Embryonic facial prominence (tissue), 1 donor: ENCODE results near the gene BCL2.

ENCODE experiments used
- DNase-seq: peaks from one replicate; pipeline ENCODE4 v3.0.0-alpha.2; 2016; ENCODE audit errors: extremely low spot score

Gene BCL2

DNA sequence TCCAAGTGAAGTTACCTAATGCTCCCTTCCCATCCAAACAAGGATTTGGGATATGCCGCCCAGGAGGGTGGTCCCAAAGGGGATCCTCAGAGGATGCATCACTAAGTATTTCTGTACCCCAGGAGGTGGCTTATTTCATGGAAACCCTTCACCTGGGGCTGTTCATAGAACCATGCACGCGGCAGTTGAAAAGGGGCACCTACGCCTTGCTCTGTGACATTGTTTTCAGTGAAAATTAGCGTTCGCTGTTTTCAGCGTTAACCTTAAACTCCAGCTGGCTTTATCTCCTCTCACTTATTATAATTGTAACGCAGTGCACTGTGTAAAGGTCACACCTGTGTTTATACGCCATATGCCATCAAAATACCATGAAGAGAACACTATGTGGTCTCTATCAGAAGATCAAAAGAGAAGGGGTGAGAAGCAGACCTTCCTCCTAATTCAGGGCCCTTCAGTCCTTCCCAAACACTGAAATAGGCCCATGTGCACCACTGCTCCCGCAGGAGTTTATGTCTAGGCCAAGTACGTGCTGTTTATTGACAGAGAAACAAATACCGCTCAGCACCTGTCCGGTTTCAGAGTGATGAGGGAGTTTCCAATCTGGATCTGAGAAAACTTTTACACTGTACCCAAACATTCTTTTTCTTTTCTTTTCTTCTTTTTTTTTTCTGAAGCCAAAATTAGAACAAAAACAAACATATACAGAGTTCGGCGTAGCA is 162.1 kb downstream of the BCL2 start:
- DNase-seq = no peak

DNA sequence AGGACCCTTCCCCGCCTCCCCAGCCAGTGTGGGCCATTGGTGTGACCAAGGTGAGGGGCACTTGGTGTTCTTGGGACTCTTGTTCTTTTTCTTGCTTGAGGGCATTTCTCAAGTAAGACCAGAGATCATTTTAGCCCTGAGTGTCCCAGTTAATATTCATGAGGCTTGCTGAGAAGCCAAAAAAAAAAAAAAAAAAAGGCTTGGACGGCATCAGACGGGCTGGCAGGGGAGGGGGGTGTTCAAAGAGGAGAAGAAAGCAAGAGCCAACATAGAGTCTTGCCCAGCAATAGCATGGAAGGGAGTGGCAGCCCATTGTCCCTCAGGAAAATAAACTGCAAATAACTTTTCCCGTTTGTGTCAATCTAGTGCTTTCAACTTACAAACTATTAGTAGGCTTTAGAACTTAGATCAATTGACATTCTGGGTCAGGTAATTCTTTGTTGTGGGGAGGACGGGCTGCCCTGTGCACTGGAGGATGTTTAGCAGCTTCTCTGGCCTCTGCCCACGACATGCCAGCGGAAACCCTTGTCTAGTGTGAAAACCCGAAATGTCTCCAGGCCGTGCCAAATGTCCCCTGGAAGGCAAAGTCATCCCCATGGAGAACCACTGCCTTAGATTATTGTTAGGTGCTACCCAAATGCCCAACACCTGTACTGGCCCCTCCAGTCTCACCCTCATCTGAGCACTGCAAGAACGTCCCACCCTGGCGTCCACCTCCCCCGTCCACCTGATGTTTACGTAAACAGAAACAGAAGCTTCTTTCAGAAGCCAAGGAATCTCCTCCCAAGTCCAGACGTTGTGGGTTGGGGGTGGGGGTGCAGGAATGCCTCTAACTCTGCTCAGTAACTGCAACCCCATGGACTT is 163.4 kb downstream of the BCL2 start:
- no peak for DNase-seq

DNA sequence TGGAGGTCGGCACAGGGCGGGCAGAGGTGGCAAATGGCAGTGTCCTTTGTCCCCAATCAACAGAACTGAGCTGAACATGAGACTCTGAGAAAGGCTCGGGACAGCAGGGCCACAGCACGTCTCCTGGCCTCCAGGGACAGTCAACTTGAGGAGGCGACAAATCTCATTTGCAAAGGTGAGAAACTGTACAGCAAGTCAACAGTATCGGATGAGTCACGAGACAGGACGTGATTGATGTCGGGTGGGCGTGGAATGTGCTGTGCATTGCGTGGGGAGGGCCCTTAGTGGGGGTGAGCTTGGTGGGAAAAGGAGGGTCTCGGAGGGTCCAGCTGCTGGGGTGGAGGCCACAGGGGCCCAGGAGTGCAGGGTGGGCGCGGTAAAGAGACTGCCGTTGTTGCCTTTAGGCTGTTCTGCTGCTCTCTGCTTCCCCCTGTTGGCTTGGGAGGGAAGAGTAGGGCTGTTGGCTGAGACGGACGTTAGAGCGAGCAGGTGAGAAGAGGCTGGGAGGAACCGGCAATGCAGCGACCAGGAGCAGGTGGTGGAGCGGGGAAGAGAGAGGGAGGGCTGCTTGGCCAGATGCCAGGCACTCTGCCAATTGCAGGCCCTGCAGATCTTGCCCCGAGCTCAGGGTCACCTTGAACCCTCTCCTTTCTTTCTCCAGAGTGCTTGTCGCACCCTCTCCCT is 164.3 kb downstream of the BCL2 start:
- no peak for DNase-seq

DNA sequence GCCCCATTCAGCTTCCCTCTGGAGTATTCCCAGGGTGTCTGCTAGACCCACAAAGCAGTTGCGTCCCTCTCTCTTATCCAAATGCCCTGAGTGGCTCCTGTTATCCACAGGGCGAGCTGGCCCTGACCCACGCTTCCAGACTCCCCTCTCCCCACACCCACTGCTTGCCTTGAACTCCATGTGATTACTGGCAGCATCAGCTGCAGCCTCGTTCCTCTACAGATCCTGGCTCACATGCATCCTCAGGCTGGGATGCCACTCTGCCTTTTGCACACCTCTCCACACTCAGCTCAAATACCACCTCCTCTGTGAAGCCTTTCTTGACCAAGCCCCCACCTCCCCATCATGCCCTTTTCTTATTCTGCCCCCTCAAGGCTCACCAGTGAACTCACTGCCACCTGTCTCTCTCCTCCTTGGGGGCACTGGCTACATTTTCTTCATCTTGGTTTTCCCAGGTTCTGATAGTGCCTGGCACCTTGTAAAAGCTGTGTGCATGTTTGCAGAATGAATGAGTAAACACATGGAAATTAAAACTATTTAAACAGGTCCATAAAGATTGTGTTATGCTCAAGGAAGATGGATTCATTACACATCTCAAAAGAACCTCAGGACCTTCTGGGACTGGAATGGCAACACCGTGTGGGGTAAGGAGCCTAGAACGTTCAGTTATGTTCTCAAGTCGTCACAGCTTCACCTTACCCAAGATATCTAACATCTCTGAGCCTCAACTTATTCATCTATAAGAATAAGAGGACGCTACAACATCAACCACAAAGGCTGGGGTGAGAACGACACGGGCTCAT is 165.0 kb downstream of the BCL2 start:
- DNase-seq = no peak

- DNase-seq = no peak
Measured at GRCh38 chr18:63152791-63153190, 166.8 kb downstream of the BCL2 start.

DNA sequence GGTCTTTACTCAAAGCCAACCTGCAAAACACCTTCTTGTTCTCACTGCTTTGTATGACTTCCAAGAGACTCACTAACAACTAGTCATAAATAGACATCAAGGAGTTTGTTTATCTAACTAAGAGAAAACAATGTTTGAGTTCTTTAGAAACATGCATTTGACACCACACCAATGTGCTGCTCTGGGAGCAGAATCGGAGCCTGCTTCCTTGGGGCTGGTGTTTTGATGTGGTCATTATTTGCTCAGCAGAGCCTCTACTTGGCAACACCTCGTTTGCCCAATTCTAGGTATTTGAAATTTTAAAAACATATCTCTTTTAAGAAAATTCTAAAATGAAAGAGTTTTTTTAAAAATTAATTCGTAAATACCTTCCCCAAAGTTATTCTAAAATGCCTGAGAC is 167.5 kb downstream of the BCL2 start:
- DNase-seq = no peak

GRCh38 chr18:63151539-63151938 is 168.0 kb downstream of the BCL2 start:
- no peak for DNase-seq

- no peak for DNase-seq
Measured at GRCh38 chr18:63150942-63151421, 168.6 kb downstream of the BCL2 start.

GRCh38 chr18:63150326-63150725 is 169.2 kb downstream of the BCL2 start:
- DNase-seq = no peak

- no peak for DNase-seq
Measured at GRCh38 chr18:63149302-63149587, 170.3 kb downstream of the BCL2 start.

DNA sequence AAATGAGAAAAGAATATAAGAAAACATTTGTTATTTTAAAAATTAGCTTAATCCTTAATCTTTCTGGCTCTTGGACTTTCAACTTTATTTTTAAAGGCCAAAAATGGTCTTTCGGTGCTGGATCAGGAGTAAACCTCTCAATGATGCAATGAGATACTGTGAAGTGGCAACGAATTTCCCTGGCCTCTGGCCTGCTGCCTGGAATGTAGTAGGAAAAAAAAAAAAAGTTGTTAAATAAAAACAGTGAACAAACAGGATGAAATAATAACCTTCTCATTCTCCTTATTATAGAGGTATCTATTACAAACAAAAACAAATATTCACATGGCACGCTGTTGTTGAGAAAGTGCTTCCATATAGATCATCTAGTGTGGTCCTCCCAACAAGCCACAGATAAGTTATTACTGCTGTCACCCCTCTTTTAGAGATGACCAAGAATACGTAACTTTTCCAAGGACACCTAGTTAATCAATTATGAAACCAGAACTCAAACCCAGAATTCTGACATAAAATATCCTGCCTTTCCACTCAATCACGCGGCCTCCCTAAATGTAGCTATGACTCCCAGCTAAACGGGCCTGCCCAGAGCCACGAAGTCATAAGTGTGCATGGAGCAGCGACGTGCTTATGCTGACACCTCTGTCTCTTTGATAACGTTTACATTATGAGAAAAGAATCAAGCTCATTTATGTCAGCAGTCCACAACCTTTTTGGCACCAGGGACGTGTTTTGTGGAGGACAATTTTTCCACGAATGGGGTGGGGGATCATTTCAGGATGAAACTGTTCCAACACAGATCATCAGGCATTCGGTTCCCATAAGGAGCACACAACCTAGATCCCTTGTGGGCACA is 170.9 kb downstream of the BCL2 start:
- no peak for DNase-seq

GRCh38 chr18:63147973-63148372 is 171.6 kb downstream of the BCL2 start:
- DNase-seq = no peak

- DNase-seq = no peak
Measured at GRCh38 chr18:63146828-63147409, 172.7 kb downstream of the BCL2 start.

DNA sequence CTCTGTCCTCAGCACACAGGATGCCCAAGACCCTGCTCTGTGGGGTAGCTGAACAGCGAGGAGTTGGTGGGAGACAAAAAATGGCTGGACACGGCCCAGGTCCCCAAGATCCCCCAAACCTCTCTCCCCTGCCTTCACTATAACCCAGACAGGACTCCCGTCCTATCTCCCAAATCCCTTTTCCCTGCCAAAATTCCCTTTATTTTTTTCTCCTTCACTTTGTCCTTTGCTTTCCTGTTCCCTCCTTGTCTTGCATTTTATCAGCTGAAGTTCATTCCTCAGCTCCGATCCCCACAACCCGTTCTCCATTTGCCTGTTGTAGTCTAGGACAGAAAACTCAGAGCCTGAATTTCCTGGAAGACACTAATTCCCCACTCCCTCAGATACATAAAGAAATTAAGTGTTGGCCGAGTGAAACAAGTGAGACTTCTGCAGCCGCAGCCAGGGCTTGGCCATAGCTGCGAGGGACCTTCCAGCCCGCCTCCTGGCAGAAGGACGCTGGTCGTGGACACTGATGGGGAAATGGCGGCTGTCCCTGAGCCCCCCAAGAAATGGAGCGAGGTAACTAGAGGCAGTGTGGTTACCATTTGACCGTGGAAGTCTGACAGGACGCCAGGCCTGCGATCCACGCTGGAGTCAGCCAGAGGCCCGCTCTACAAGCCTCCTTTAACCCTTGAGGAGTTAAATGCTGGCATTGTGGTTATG is 173.6 kb downstream of the BCL2 start:
- no peak for DNase-seq

GRCh38 chr18:63145166-63145850 is 174.3 kb downstream of the BCL2 start:
- DNase-seq = no peak

- no peak for DNase-seq
Measured at GRCh38 chr18:63144748-63145147, 174.8 kb downstream of the BCL2 start.

- DNase-seq = no peak
Measured at GRCh38 chr18:63143330-63143771, 176.2 kb downstream of the BCL2 start.

DNA sequence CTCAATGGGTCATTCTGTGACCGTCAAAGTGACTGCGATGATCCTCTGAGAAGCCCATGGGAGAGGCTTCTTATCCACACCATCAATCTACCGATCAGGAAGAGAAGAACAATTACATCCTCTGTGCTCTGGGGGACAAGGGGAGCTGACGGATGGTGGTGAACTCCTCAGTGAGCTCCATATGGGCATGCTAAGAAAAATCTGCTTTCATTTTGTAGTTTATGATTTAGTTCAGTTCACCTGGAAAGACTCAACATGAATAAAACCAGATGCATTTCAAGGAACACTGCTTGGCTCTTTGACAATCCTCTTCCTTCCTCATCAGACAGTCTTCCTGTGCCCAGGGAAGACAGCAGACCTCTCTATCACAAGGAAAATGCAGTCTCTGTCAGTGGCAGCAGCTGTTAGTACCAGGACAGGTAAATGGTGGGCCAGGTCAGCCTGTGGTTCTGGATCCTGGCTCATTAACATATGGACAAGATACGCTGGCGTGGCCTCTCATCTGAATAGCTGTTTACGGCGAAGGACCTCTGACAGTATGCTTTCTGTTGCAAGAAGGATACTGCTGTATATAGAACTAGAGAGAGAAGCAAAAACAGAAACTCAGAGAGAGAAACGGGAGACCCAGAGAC is 176.9 kb downstream of the BCL2 start:
- no peak for DNase-seq

DNA sequence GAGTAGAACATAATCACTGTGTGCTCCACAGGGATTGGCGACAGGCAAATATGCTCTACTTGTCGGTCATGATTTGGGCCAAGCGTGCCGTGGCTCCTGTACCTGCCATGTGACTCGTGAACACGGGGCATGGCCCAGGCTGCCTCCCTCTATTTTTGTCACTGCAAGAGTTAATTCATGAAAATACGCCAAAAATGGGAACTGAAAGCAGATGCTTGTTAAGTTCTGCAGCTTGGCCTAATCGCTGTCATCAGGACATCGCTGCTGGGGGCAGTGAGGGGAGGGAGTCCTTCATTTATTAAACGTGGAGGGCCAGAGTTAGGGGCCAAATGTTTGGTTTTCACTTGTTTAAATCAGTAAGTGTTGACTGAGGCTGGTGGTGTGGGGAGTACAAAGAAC is 177.8 kb downstream of the BCL2 start:
- DNase-seq = no peak
